Measurements from ENCODE around the gene VMP1. TPM values are rescaled to one million over a fixed set of nuclear protein-coding genes. Genes with fewer than 3 reads are reported as not detected.
A peak's percentile ranks its signal among the peaks of the same experiment; 100 is the strongest.

VMP1 gene
- total RNA-seq, 2 experiments from 2014 or later: 73.6 to 81.1 TPM

DNA sequence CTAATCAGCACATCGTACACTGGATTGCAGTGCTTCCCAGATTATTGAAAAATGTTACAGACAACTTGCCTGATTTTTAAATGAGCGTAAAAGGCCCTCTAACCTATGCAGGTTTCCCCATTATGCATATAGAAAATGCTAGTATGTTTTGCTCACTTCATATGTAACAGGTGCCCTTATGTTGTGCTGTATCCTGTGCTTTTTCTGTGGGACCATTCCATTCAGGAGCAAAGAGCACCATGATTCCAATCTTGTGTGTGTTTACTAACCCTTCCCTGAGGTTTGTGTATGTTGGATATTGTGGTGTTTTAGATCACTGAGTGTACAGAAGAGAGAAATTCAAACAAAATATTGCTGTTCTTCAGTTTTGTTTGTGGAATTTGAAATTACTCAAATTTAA, 13.1 kb upstream of the VMP1 start:
- no peak overlapping the region for H3K4me3 ChIP-seq (ENCODE audit: low read length)
- H3K9me3 Mint-ChIP-seq: no peaks in the 10 kb centered on the region
- TF ChIP-seq, protein P1, sequence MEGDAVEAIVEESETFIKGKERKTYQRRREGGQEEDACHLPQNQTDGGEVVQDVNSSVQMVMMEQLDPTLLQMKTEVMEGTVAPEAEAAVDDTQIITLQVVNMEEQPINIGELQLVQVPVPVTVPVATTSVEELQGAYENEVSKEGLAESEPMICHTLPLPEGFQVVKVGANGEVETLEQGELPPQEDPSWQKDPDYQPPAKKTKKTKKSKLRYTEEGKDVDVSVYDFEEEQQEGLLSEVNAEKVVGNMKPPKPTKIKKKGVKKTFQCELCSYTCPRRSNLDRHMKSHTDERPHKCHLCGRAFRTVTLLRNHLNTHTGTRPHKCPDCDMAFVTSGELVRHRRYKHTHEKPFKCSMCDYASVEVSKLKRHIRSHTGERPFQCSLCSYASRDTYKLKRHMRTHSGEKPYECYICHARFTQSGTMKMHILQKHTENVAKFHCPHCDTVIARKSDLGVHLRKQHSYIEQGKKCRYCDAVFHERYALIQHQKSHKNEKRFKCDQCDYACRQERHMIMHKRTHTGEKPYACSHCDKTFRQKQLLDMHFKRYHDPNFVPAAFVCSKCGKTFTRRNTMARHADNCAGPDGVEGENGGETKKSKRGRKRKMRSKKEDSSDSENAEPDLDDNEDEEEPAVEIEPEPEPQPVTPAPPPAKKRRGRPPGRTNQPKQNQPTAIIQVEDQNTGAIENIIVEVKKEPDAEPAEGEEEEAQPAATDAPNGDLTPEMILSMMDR (IDR thresholded peaks at IDR 0.05): no peak
- no peak for ATAC-seq (ENCODE audit: poor library complexity)
- H3K4me1 Mint-ChIP-seq (ENCODE audit: low read depth): peaks cover 26% of the 10 kb centered on the region
- intact Hi-C loops (cut with DNase I, micrococcal nuclease): no loop called here
- H3K9me3 ChIP-seq (ENCODE audit: control insufficient read depth in 1 of 2, insufficient read depth in 1 of 2, low read length in 2 of 2): no peaks in the 10 kb centered on the region
- ChIA-PET CTCF (no interaction called here), POLR2A (no interaction called here)
- H3K27me3 ChIP-seq (ENCODE audit: control insufficient read depth in 1 of 2, insufficient read depth in 2 of 2, low read length in 2 of 2): no peaks in the 10 kb centered on the region
- peaks cover 6% of the 10 kb centered on the region for H3K4me1 ChIP-seq (ENCODE audit: insufficient read depth, low read length)
- H3K4me3 Mint-ChIP-seq: no peak overlapping the region
- H3K27me3 Mint-ChIP-seq: no peaks in the 10 kb centered on the region
- peaks cover 82% of the 10 kb centered on the region for H3K36me3 ChIP-seq (ENCODE audit: insufficient read depth, low read length)
- H3K27ac ChIP-seq (ENCODE audit: low read depth in 1 of 2, low read length in 2 of 2): no peak overlapping the region
- no peak for DNase-seq
- H3K27ac Mint-ChIP-seq: peak overlapping the region; percentile 47
- H3K36me3 Mint-ChIP-seq (ENCODE audit: low read depth): peaks cover 98% of the 10 kb centered on the region

DNA sequence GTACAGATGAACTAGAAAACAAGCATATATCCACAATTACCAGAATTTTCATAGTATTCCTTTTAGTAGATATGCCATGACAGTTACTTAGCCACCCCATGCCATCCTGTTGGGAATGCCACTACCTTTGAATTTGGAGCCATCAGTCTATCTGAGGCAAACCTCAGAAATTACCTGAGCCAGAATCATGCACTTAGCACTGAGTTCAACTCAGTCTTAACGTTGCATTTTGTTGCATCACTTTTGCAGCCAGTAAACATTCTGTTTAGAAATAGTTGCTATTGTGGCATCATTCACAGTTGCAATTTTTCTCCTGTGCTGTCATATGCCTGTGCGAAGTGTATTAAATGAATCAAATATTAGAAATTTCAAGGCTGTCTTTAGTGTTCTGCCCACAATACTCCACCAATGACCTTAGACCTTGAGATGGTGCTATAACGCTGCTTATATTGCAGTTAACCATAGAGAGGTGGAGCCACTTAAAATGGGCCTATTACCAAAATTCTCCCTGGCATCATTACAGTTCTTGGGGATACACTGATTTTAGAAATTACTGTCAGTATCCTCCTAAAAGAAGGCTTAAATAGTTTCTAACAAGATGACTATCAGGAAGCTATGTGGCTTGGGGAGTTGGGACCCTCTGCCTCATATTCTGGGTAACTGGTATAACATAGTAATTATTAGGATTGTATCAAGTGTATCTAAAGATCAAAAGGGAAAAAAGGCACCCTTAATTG, 11.3 kb upstream of the VMP1 start:
- TF ChIP-seq, protein P1 (IDR thresholded peaks at IDR 0.05): no peak
- Histone ChIP-seq H3K4me1 (ENCODE audit: insufficient read depth, low read length) (peaks cover 6% of the 10 kb centered on the region), H3K36me3 (ENCODE audit: insufficient read depth, low read length) (peaks cover 80% of the 10 kb centered on the region), H3K4me3 (ENCODE audit: low read length) (no peak overlapping the region), H3K9me3 (ENCODE audit: control insufficient read depth in 1 of 2, insufficient read depth in 1 of 2, low read length in 2 of 2) (no peaks in the 10 kb centered on the region), H3K27ac (ENCODE audit: low read depth in 1 of 2, low read length in 2 of 2) (no peak overlapping the region), H3K27me3 (ENCODE audit: control insufficient read depth in 1 of 2, insufficient read depth in 2 of 2, low read length in 2 of 2) (no peaks in the 10 kb centered on the region)
- Mint-ChIP-seq H3K27ac (peak overlapping the region; percentile 56), H3K9me3 (no peaks in the 10 kb centered on the region), H3K4me3 (no peak overlapping the region), H3K4me1 (ENCODE audit: low read depth) (peaks cover 41% of the 10 kb centered on the region), H3K36me3 (ENCODE audit: low read depth) (peaks cover 93% of the 10 kb centered on the region), H3K27me3 (no peaks in the 10 kb centered on the region)
- ChIA-PET POLR2A (no interaction called here), CTCF (no interaction called here)
- intact Hi-C loops (cut with DNase I, micrococcal nuclease): no loop called here
- DNase-seq (no peak), ATAC-seq (ENCODE audit: poor library complexity) (no peak)

DNA sequence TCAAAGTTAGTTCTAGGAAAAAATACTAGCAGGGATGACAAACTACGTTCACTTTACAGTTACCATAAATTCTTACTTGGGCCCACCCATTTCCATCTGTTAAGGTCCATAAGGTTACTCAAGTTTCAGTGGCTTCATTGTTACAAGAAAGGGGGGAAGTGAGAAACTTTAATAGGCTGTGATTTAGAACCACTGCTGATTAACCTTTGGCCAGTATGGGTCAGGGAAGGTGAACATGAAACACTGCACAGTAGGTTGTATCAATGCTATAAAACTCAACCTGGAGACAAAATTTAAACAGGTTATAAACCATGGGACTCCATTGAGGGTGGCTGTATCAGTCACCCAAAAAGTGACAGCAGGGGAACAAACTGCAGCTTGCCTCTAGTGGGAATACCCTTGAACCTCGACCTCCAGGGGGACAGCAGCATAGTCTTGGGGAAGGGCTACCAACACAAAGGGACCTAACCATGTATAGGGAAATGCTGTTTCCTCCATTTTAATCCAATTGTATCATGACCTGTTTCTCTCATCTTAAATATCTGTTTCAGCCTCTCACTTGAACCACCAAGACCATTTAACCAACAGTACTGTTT, 10.7 kb upstream of the VMP1 start:
- Histone ChIP-seq H3K4me3 (ENCODE audit: low read length) (no peak overlapping the region), H3K27me3 (ENCODE audit: control insufficient read depth in 1 of 2, insufficient read depth in 2 of 2, low read length in 2 of 2) (no peaks in the 10 kb centered on the region), H3K36me3 (ENCODE audit: insufficient read depth, low read length) (peaks cover 76% of the 10 kb centered on the region), H3K4me1 (ENCODE audit: insufficient read depth, low read length) (peaks cover 6% of the 10 kb centered on the region), H3K9me3 (ENCODE audit: control insufficient read depth in 1 of 2, insufficient read depth in 1 of 2, low read length in 2 of 2) (no peaks in the 10 kb centered on the region), H3K27ac (ENCODE audit: low read depth in 1 of 2, low read length in 2 of 2) (no peak overlapping the region)
- Mint-ChIP-seq H3K4me3 (no peak overlapping the region), H3K36me3 (ENCODE audit: low read depth) (peaks cover 88% of the 10 kb centered on the region), H3K9me3 (no peaks in the 10 kb centered on the region), H3K4me1 (ENCODE audit: low read depth) (peaks cover 47% of the 10 kb centered on the region), H3K27ac (peak overlapping the region; percentile 56), H3K27me3 (no peaks in the 10 kb centered on the region)
- TF ChIP-seq, protein P1 (IDR thresholded peaks at IDR 0.05): no peak
- intact Hi-C loops (cut with DNase I, micrococcal nuclease): no loop called here
- ATAC-seq (ENCODE audit: poor library complexity): no peak
- ChIA-PET POLR2A (no interaction called here), CTCF (no interaction called here)
- DNase-seq: no peak
